GM19452 (cell line): ENCODE results near the gene CAB39.
A peak's percentile ranks its signal among the peaks of the same experiment; 100 is the strongest.
"Not testable (repeated sequence)": the region's sequence is repeated elsewhere in the genome, so short reads cannot be mapped to it uniquely, and the experiment has no call there.

Source experiments
- ATAC-seq: cut with Tn5 transposase; IDR thresholded peaks from one replicate; pipeline ENCODE4 v1.9.1; 2021; ENCODE audit not compliant: unreplicated experiment

Gene CAB39

DNA sequence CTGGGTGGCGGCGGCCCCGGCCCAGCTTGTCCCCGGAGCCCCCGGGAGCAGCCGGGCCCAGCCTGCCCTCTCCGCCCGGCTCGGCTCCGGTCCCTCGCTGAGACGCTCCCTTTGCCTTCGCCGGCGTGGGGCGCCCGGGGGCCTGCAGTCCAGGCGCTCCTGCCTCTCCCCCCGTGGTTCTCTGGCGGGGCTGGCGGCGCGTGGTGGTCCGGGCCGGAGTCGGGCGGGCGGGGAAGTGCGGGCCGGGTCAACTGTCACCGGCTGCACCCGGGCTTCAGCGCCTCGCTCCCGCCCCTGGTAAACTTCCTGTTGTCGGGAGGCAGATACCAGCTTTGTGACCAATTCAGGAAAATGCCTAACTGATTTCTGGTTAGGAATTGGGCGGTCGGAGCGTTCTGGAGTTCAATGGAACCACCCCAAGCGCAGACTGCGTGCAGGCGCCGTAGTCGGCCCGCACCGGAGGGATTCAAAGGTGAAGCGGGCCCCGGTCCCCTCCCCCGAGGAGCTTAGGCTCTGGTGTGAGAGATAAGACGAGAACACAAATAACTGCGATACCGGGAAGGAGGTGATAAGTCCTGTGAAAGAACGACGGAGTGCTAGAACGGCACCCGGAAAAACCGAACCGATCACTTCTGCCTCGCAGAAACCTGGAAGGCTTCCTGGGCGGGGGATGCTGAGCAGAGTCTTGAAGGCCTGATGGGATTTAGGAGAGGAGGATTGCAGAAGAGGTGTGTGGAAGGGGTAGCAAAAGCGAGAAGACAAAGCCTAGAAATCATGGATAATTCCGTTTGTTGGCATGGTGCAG is 891 bp downstream of the CAB39 start:
- peak; percentile 20 for ATAC-seq

DNA sequence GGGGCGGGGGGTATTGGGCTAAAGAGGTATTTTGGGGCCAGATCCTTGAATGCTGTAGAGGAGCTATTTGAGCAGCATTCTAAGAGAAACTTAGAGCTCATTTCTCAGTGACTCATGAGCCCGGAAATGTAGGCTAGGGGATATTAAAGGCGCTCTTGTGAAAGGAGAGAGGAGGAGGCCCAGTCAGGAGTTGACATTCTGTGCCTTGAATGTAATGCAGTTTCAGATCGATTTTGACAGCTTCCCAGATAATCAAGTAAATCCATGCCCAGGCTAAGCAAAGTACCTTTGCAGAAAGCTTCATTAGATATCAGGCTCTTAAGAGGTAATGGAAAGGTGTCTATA is 1.5 kb downstream of the CAB39 start:
- ATAC-seq, result no peak

DNA sequence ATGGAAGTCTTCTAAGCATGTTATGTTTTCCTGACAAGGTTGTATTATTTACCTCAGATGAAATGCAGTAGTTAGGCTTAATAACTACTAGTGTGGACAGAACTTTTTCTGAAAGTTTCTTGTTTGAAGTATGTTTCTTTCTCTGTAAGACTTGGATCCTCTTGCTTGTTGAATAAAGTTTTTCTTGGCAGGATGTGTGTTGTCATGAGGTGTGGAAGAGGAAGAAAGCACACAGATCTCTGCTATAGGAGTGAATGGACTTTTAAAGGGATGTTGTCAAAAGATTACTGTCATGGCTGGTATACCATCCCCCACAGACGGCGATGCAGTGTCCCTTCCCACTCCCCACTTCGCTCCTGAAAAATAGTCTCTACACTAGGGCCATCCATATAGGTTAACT is 2.6 kb downstream of the CAB39 start:
- no peak for ATAC-seq

DNA sequence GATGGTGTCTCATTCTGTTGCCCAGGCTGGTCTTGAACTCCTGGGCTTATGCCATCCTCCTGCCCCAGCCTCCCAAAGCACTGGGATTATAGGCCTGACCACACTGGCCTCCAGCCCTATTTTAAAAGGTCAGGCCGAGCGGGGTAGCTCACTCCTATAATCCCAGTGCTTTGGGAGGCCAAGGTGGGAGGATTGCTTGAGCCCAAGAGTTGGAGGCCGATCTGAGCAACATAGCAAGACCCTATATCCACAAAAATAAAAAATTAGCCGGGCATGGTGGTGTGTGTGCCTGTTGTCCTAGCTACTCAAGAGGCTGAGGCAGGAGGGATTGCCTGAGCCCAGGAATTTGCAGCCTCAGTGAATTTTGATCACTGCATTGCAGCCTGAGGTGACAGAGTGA is 3.9 kb downstream of the CAB39 start:
- no peak for ATAC-seq

DNA sequence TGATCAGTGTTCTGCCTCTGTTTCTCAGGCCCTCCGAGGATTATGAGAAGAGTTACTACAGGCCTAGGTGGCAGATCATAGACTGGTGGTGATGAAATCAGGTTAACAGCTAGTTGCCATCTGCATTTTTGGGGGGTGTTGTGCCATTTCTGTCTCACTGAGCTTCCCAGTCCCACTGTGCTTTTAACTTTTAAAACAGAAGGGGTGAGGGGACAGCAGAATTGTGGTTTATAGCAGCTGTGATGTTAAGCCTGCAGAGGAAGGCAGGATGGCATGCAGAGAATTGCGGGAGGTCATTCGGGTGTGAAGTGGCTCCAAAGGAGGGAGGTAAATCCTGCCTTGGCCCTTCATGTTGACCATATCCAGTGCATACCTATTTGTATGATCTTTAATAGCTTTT is 5.0 kb downstream of the CAB39 start:
- ATAC-seq, result no peak

DNA sequence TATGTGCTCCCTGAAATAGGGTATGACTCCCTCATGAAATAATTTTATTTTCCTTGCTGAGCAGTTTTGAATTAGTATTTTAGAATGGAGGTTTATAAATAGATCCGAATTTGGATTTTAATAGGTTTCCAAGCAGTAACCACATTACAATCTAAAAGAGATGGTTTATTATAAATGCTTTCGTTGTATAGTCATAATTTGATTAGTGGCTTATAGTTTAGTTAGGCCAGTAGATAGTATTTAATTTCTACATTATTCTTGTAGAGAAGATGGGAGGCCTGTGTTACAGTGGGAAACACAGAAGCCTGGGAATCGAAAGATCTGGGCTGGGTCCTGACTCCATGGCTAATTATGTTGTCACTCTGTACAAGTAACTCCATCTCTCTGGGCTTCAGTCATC is 6.7 kb downstream of the CAB39 start:
- ATAC-seq, result no peak

DNA sequence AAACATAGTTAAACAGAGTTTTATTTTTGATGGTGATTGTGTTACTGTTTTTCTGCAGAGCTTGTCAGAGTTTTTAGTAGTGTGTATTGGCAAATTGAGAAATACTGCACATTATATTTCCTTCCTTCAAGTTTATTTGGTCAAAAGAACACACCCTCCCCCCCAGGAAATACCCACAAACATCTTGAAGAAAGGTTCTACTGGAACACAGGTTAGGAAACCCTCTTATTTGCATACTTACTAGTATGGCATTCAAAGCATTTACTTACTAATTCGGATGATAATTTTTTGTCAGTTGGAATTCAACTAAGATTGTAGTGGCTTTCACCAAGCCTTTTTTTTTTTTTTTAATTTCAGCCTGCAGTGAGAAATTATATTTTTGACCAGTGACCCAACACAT is 9.1 kb downstream of the CAB39 start:
- no peak for ATAC-seq

DNA sequence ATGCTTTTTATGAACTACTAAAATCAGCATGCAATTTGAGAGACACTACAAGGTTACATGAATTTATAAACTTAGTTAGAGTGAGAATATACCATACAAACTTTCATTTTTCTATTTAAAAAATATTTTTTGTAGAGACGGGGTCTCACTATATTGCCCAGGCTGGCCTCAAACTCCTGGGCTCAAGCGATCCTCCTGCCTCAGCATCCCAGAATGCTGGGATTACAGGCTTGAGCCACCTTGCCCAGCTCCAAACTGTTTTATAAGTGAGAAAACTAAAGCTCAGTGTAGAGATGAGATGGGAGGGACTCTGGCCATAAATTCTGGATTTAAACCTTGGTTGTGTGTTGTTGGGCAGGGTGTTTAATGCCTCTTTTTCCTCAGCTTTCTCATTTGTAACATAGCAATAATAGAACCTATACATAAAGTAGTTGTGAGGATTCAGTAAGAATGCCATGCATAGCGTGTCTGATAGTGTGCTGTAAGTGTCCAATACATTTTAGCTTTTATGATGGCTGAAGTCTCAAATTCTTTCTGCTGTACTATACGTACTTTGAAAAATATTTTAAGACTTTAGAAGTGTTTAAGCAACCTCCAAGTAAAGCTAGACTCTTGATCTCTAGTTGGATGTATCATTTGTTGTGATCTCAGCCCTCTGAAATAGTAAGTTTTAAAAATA is 9.7 kb downstream of the CAB39 start:
- ATAC-seq, result no peak

DNA sequence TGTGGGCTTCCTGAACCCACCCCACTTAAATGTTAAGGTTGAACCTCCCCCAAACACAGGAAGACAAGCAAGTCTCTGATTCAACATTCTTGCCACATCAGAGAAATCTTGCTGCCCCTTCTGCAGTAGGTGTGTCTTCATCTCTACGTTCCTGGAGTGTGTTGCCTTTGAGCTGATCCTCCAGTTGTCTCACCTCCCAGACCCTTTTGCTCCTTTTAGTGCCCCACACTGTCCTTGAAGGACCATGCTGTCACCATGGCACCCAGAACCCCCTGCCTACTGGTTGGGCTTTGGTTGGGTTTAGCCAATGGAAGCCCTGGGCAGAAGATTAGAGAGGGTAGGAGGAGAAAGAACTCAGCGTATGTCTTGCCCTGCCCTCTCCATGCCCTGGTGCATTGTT is 10.7 kb downstream of the CAB39 start:
- ATAC-seq, result no peak

DNA sequence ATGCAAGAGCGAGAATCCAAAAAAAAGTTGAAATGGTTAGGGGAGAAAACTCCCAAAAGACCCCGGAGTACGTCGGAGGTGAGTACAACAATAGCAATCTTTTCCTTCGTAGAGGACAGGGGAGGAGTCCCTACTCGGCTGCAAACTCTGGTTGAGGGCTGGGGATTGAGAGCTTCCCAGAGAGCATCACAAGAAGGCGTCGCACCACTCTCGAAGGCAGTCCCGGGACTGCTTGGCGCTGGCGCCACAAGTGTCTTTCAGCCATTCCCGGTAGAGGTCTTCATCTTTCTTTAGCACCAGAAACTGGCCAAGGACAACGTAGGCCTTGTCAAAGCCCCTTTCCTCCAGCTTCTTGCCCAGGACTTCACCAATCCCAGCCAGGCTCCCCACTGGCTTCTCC is 12.3 kb downstream of the CAB39 start:
- not testable (repeated sequence) for ATAC-seq

DNA sequence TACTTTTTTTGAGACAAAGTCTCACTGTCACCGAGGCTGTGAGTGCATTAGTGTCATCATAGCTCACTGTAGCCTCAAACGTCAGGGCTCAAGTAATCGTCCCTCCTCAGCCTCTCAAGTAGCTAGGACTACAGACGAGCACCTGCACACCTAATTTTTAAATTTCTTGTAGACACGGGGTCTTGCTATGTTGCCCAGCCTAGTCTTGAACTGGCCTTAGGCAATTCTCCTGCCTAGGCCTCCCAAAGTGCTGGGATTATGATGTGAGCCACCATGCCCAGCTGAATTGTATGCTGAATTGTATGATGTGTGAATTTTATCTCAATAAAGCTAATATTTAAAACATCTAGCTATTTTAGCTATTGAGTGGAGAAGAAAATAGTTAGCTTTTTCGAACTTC is 18.9 kb downstream of the CAB39 start:
- no peak for ATAC-seq

DNA sequence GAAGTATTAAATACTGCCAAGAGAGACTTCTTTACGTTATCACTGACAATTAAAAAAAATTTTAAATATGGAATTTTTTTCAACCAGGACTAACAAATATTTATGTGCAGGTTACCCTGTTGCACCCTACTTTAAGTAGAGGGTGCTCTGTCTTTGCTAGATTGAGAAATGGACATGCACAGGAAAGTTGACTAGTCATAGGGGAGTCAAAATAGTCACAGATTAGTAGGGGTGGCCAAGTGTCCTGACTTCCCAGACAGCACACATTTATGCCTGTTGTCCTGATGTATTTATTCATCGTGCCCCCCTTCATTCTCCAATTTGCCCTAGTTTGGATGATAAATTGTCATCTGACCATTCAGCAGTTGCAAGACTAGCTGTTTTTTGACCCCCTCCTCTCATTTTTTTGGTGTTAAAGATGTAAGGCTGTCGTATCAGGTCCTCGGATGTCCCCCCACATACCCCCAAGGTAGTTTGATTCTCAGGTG is 20.3 kb downstream of the CAB39 start:
- no peak for ATAC-seq

DNA sequence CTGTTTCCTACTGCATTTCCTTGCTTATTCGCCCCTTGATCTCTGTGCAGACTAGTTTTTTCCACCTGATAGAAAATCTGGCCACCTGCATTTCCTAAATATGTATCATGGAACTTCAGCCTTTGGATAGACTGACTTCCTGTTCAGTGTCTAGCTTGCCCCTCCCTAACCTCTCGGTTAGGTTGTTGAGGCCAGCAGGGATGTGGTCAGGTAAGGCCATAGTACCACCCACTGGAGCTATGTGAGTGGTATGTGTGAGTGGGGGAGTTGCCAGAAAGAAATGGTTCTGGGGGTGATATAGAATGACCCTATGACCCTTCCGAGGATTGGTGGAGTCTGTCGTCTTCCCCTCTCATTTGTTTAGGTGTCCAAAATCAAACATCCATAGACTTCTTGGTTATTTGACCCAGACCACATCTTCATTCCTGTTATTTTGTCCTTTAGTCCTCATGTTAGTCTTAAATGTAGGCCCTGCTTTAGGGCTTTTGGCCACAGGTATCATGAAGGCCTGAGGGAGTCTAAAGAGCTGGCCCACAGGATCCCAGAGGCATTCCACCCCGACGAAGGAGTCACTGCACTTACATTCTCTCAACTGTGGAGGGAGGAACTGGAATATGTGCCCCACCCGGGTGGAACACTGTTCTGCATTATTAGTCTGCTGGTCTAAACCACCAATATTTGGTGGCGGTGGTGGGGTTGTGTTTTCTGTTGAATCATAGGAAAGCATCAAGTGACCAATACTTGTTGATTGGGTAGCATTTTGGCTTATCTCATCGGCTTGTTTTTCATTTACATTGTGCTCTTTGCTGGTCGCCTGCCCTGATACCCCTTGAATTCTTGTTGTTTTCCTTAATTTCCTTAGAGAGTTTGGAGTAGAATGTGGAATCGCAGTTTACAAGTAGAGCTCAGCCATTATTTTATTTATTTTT is 21.9 kb downstream of the CAB39 start:
- ATAC-seq, result no peak

DNA sequence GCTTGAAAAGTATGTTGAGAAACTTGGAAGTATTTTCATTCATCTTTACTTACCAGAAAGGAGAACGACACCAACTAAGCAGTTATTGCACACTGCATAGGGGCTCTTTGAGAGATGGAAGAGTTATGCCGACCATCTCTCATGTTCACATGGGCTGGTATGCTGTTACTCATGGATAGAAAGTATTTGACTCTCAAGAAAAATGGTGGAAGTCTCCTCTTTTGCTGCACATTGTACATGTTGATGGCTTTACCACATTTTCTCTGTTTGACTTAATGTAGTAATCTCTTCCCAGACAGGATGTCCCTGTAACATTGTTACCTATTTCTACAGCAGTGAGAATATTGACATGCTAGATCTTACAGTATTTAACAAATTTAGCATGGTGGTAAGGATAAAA is 23.2 kb downstream of the CAB39 start:
- no peak for ATAC-seq

DNA sequence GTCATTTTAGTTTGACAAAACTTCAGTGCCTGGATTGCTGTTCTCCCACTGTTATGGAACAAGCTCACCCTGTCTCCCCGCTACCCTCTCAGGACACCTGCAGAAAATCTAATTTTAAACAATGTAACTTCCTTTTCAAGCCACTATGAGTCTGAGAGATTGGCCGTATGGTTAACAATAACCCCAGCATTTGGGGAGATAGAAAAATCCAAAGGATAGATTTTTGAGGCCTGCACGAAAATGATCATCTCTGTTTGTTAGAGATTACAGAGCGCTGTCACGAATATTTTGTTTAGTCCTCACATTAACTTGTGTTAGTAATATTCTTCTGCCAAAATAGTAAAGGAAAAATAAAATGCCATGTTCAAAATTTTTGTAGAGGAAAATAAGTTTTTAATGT is 24.7 kb downstream of the CAB39 start:
- no peak for ATAC-seq

DNA sequence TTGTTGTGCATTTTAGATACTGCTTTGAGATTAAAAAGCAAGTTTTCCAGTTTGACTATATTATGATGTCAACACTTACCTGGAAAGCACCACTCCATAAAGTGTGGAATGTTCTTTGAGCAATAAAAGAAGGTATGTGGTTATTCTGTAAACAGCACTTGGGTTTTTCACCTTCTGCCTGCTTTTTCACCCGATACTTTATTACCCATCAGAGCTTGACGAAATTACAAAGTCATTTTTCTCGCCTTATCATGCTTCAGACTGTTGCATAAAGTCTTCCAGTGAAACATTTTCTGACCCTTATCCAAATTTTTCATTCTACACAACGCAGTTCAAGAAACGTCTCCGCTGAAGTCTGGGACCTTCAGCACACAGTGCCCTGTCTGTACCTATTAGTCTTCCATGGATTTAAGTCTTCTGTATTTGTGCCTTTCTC is 25.2 kb downstream of the CAB39 start:
- ATAC-seq, result no peak

DNA sequence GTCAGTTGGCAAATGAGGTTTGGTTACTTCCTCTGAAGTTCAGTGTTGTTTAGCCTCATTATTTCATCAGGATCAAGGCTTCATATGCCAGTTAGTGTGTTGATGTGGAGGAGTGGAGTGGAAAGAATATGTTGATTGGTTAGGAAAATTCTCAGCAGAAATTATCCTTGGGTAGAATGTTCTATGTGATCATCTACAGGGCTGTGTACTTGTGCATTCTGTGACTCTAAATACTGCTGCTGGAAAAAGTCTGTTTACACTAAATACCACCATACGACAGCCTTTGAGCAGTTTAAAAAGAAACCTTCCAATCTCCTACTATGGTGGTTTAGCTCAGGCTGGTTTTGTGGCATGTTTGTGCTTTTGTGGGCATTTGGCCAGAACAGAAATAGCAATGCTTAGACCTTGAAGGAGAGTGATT is 25.8 kb downstream of the CAB39 start:
- no peak for ATAC-seq

DNA sequence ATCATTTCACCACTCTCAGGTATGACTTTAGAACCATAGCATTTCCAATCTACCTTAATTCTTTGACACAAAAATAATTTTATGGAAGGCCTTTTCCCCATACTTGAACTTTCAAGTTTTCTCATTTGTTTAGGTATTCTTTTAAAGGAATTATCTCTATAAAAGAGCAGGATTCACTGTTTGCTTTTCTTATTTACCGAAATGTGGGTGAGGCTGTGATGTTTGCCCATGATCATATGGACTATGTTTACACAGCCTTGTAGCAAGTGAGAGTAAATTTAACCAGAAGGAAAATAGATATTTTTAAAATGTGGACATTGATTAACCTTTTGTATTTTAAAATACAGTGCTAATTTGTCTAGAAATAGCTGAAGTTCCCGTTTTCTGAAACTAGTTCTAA is 26.3 kb downstream of the CAB39 start:
- ATAC-seq, result no peak

DNA sequence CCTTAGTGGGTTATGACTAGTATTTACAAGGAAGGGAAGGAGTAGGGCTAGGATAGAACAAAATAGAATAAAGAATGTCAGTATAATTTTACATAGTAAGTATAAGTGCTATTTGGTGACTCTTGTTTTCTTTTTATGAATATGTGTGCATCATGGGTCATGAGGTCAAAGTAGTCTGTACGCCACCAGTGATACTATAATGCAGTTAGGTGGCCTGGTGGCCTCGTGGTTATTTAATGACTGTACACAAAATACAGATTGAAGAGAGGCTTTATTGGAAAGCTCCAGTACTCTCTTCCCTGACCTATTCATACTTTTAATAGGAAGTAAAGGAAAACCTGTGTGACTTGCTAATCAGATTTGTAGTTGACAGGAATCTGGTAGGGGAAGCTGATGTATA is 27.3 kb downstream of the CAB39 start:
- ATAC-seq, result no peak

DNA sequence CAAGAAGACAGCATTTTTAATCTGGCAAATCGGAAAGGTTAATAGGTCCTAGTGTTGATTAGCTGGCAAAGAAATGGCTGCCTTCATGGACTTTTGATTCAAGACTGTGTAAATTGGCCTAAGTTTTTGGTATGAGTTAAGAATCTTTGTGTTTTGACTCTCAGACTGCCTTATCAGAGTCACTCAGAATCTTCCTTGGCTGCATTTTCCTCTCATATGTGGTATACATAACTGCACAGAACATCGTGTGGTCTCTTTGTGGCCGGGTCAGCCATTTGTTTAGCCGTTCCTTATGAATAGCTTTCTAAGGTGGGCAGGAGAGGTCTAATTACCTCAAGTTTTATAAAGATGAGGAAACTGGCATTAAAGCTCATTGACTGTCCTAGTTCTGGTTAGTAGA is 30.1 kb downstream of the CAB39 start:
- ATAC-seq, result no peak

DNA sequence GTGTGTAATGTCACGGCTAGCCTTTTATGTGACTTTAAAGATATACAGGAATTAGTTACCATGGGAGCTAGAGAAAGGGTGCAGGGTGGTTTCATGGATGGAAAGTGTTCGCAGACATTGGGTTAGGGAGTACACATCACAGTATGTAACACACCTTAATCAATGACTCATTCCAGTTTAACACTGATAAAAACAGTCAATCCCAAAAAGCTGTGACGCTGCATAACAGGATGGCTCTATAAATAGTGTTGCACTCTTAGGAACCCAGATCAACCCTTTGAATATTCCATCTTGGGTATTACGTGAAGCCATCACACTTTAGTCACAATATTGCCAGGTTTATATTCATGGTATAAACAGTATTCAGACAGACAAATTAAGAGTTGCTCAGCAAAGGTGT is 33.6 kb downstream of the CAB39 start:
- ATAC-seq, result no peak

DNA sequence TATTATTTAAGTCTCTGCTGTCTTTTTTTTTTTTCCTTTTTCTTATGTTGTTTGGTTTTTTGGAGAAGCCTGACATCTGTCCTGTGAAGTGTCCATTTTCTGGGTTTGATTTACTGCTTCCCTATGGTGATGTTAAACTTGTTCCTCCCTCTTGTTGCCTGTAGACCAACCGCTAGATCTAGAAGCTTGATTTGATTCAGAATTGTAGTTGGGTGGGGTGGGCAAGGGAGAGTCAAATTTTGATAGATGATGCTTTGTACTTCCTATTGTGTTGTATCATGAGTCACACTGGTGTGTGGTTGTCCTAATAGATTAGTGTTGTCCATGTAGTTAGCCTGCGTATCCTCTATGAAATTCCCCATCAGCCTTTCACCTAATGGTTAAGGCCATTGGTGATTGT is 35.4 kb downstream of the CAB39 start:
- no peak for ATAC-seq
